ENCODE results near the gene TENM3. TPM values are rescaled to one million over a fixed set of nuclear protein-coding genes. Genes with fewer than 3 reads are reported as not detected.

Gene TENM3
- polyA plus RNA-seq, 1 experiment = 54.9 TPM

- no peak for TF ChIP-seq CTCF (IDR thresholded peaks at IDR 0.05; ENCODE audit: low read depth, low read length)
- Histone ChIP-seq H3K4me3 (ENCODE audit: low read depth, low read length) (no peak overlapping the region), H3K27ac (ENCODE audit: low read depth, low read length) (no peak overlapping the region), H3K9me3 (ENCODE audit: control insufficient read depth, insufficient read depth, low read length) (no peaks in the 10 kb centered on the region), H3K27me3 (ENCODE audit: control insufficient read depth, insufficient read depth, low read length) (no peaks in the 10 kb centered on the region)
- DNase-seq (ENCODE audit: low read depth, low spot score) = no peak
- ChIA-PET CTCF (interaction anchor here (0.7 to 2.0 kb wide), 5 partner anchors 11 to 34 kb away, joined by 3 to 5 read pairs (median 3); no protein-coding TSS in a partner anchor), POLR2A (no interaction called here)
Measured at GRCh38 chr4:182219411-182220056, 23.7 kb upstream of the TENM3 start.

GRCh38 chr4:182221987-182222386, 21.2 kb upstream of the TENM3 start:
- ChIA-PET CTCF (no interaction called here), POLR2A (no interaction called here)
- no peaks in the 10 kb centered on the region for H3K27me3 ChIP-seq (ENCODE audit: control insufficient read depth, insufficient read depth, low read length)
- no peaks in the 10 kb centered on the region for H3K9me3 ChIP-seq (ENCODE audit: control insufficient read depth, insufficient read depth, low read length)
- DNase-seq (ENCODE audit: low read depth, low spot score) = no peak
- no peak overlapping the region for H3K4me3 ChIP-seq (ENCODE audit: low read depth, low read length)
- no peak for TF ChIP-seq CTCF (IDR thresholded peaks at IDR 0.05; ENCODE audit: low read depth, low read length)
- H3K27ac ChIP-seq (ENCODE audit: low read depth, low read length) = no peak overlapping the region

GRCh38 chr4:182222766-182223165, 20.4 kb upstream of the TENM3 start:
- ChIA-PET CTCF (no interaction called here), POLR2A (no interaction called here)
- Histone ChIP-seq H3K27me3 (ENCODE audit: control insufficient read depth, insufficient read depth, low read length) (no peaks in the 10 kb centered on the region), H3K27ac (ENCODE audit: low read depth, low read length) (no peak overlapping the region), H3K9me3 (ENCODE audit: control insufficient read depth, insufficient read depth, low read length) (no peaks in the 10 kb centered on the region), H3K4me3 (ENCODE audit: low read depth, low read length) (no peak overlapping the region)
- no peak for DNase-seq (ENCODE audit: low read depth, low spot score)
- TF ChIP-seq CTCF (IDR thresholded peaks at IDR 0.05; ENCODE audit: low read depth, low read length) = no peak

GRCh38 chr4:182223708-182224107, 19.5 kb upstream of the TENM3 start:
- no peak for TF ChIP-seq CTCF (IDR thresholded peaks at IDR 0.05; ENCODE audit: low read depth, low read length)
- POLR2A ChIA-PET = no interaction called here
- H3K9me3 ChIP-seq (ENCODE audit: control insufficient read depth, insufficient read depth, low read length) = no peaks in the 10 kb centered on the region

GRCh38 chr4:182224192-182224850, 18.9 kb upstream of the TENM3 start:
- CTCF ChIA-PET = interaction anchor here (0.7 kb wide), 1 partner anchor 17 kb away, joined by 4 read pairs; no protein-coding TSS in a partner anchor
- Histone ChIP-seq H3K4me3 (ENCODE audit: low read depth, low read length) (no peak overlapping the region), H3K27ac (ENCODE audit: low read depth, low read length) (no peak overlapping the region), H3K27me3 (ENCODE audit: control insufficient read depth, insufficient read depth, low read length) (no peaks in the 10 kb centered on the region), H3K9me3 (ENCODE audit: control insufficient read depth, insufficient read depth, low read length) (no peaks in the 10 kb centered on the region)
- POLR2A ChIA-PET = no interaction called here
- no peak for DNase-seq (ENCODE audit: low read depth, low spot score)
- no peak for TF ChIP-seq CTCF (IDR thresholded peaks at IDR 0.05; ENCODE audit: low read depth, low read length)

More at GRCh38 chr4:182223708-182224107, 19.5 kb upstream of the TENM3 start:
- Histone ChIP-seq H3K27me3 (ENCODE audit: control insufficient read depth, insufficient read depth, low read length) (no peaks in the 10 kb centered on the region), H3K27ac (ENCODE audit: low read depth, low read length) (no peak overlapping the region), H3K4me3 (ENCODE audit: low read depth, low read length) (no peak overlapping the region)
- CTCF ChIA-PET = no interaction called here
- DNase-seq (ENCODE audit: low read depth, low spot score) = no peak
